HepG2 (cell line): Measurements from ENCODE around the gene GALNT17. TPM values are rescaled to one million over a fixed set of nuclear protein-coding genes. Genes with fewer than 3 reads are reported as not detected.

Source experiments
- ATAC-seq: fragments of 200-7000 bp; cut with Tn5 transposase; 3 replicates; pipeline ENCODE4 v1.9.1; 2020; ENCODE audit warnings: mild to moderate bottlenecking, moderate library complexity
- BruUV-seq: library from RNA; stranded (reverse); fragments of 400-500 nt; replicated peaks from 2 replicates; lab custom pipeline; 2021; lab: Mats Ljungman, UMichigan
- CTCF ChIA-PET: fragments of 300-600 bp; formaldehyde crosslinking; extraction: SDS; loops from one replicate; lab custom pipeline; 2021; ENCODE audit warnings: low total read pairs, inconsistent platforms, low intra/inter-chr PET ratio; lab: Yijun Ruan, JAX
- POLR2A ChIA-PET: fragments of 350-600 bp; sonication (Branson Sonifier 250); formaldehyde crosslinking; loops from one replicate; lab custom pipeline; 2020; ENCODE audit warnings: antibody characterized with exemption, inconsistent platforms; lab: Yijun Ruan, JAX
- DNase-seq: peaks from one replicate; pipeline ENCODE4 v3.0.0-alpha.2; 2015; ENCODE audit warnings: low spot score
- FAIRE-seq: peaks from 3 replicates; lab custom pipeline; 2011; peaks lifted over from hg19 to GRCh38; lab: Jason Lieb, UNC
- H2AFZ ChIP-seq: one replicate; pipeline ENCODE4 v1.6.1; 2011; ENCODE audit warnings: low read length, inconsistent platforms
- H3K27ac ChIP-seq: fragments of 300-600 bp; 3 replicates; pipeline ENCODE4 v1.8.0; 2011; ENCODE audit warnings: mixed run types, mild to moderate bottlenecking, mixed read lengths, low read length, inconsistent platforms; ENCODE audit not compliant: insufficient read depth; ENCODE audit errors: extremely low read length
- H3K27me3 ChIP-seq, 2 experiments: fragments of 200-600 bp in 1 of 2; 2 replicates in 1 of 2; 3 replicates in 1 of 2; pipeline versions ENCODE4 v1.6.0 to v1.8.0; 2011; ENCODE audit warnings: low read length in 2 of 2, mild to moderate bottlenecking in 2 of 2, moderate library complexity in 2 of 2, inconsistent platforms in 1 of 2; ENCODE audit not compliant: insufficient read depth in 2 of 2, control insufficient read depth in 1 of 2
- H3K36me3 ChIP-seq, 2 experiments: fragments of 200-600 bp in 1 of 2; replicated peaks in 1 of 2; 2 replicates in 1 of 2; 3 replicates in 1 of 2; pipeline versions ENCODE4 v1.5.1 to v1.8.0; 2011; ENCODE audit warnings: low read length in 2 of 2, inconsistent platforms in 1 of 2; ENCODE audit not compliant: insufficient read depth in 2 of 2, control insufficient read depth in 1 of 2
- H3K4me1 ChIP-seq: 2 replicates; pipeline ENCODE4 v1.5.1; 2012; ENCODE audit warnings: low read length, inconsistent platforms; ENCODE audit not compliant: insufficient read depth
- H3K4me2 ChIP-seq: 2 replicates; pipeline ENCODE4 v1.6.0; 2011; ENCODE audit warnings: low read depth, low read length, inconsistent platforms
- H3K4me3 ChIP-seq, 3 experiments: fragments of 200-600 bp in 1 of 3; sonication (generic), shearing (Covaris generic) in 1 of 3; replicated peaks in 1 of 3; 2 replicates each; pipeline ENCODE4 v1.5.1; 2011 to 2016; ENCODE audit warnings: low read length in 3 of 3, inconsistent platforms in 2 of 3, low read depth in 2 of 3, mild to moderate bottlenecking in 2 of 3, control low read depth in 1 of 3, mixed read lengths in 1 of 3; ENCODE audit not compliant: insufficient read depth in 1 of 3
- H3K79me2 ChIP-seq: one replicate; pipeline ENCODE4 v1.6.1; 2011; ENCODE audit warnings: low read length, inconsistent platforms; ENCODE audit not compliant: insufficient read depth
- H3K9ac ChIP-seq: 2 replicates; pipeline ENCODE4 v1.6.0; 2011; ENCODE audit warnings: mild to moderate bottlenecking, low read depth, low read length, inconsistent platforms; ENCODE audit not compliant: insufficient read depth
- H3K9me3 ChIP-seq: 2 replicates; pipeline ENCODE4 v1.5.1; 2012; ENCODE audit warnings: mild to moderate bottlenecking, low read length
- H4K20me1 ChIP-seq: 2 replicates; pipeline ENCODE4 v1.6.0; 2011; ENCODE audit warnings: inconsistent platforms, mild to moderate bottlenecking, low read length, moderate library complexity; ENCODE audit not compliant: insufficient read depth
- ADNP ChIP-seq: sonication (generic); formaldehyde crosslinking; IDR thresholded peaks from 2 replicates; pipeline ENCODE4 v1.4.0; 2020; ENCODE audit warnings: missing genetic modification reagents
- ELF4 ChIP-seq: sonication (generic); formaldehyde crosslinking; IDR thresholded peaks from 2 replicates; pipeline ENCODE4 v1.5.0; 2020; ENCODE audit warnings: missing genetic modification reagents, mild to moderate bottlenecking, moderate library complexity, borderline replicate concordance
- FOXK1 ChIP-seq: sonication (generic); formaldehyde crosslinking; IDR thresholded peaks from 2 replicates; pipeline ENCODE4 v1.4.0; 2020; ENCODE audit warnings: low read depth, missing genetic modification reagents, borderline replicate concordance
- HIVEP1 ChIP-seq: sonication (generic); formaldehyde crosslinking; IDR thresholded peaks from 2 replicates; pipeline ENCODE4 v1.4.0; 2020; ENCODE audit warnings: mild to moderate bottlenecking, missing genetic modification reagents
- HOXA3 ChIP-seq: sonication (generic); formaldehyde crosslinking; IDR thresholded peaks from 2 replicates; pipeline ENCODE4 v1.5.0; 2020; ENCODE audit warnings: missing genetic modification reagents
- KLF13 ChIP-seq: sonication (generic); formaldehyde crosslinking; IDR thresholded peaks from 2 replicates; pipeline ENCODE4 v1.4.0; 2020; ENCODE audit warnings: mild to moderate bottlenecking, missing genetic modification reagents
- NAIF1 ChIP-seq: sonication (generic); formaldehyde crosslinking; IDR thresholded peaks from 2 replicates; pipeline ENCODE4 v1.5.0; 2020; ENCODE audit warnings: mild to moderate bottlenecking, missing genetic modification reagents, borderline replicate concordance
- PTBP1 ChIP-seq: fragments of 200-400 bp; formaldehyde crosslinking; IDR thresholded peaks from 2 replicates; pipeline ENCODE4 v1.6.1; 2018; ENCODE audit warnings: low read length, low read depth; ENCODE audit not compliant: poor library complexity, severe bottlenecking
- RCOR2 ChIP-seq: IDR thresholded peaks from 2 replicates; pipeline ENCODE4 v1.6.1; 2016; ENCODE audit warnings: missing biosample characterization, missing genetic modification reagents
- RXRA ChIP-seq: sonication (generic); formaldehyde crosslinking; IDR thresholded peaks from 2 replicates; pipeline ENCODE4 v1.5.1; 2020; ENCODE audit warnings: missing genetic modification reagents
- SSRP1 ChIP-seq: IDR thresholded peaks from 2 replicates; pipeline ENCODE4 v1.6.1; 2016; ENCODE audit warnings: control low read depth
- ZNF331 ChIP-seq: sonication (generic); formaldehyde crosslinking; IDR thresholded peaks from 2 replicates; pipeline ENCODE4 v1.4.0; 2020; ENCODE audit warnings: missing genetic modification reagents
- ZNF530 ChIP-seq: sonication (generic); formaldehyde crosslinking; IDR thresholded peaks from 2 replicates; pipeline ENCODE4 v1.5.0; 2020; ENCODE audit warnings: low read depth, mild to moderate bottlenecking, missing genetic modification reagents
- ZNF629 ChIP-seq: sonication (generic); formaldehyde crosslinking; conservative IDR thresholded peaks from 2 replicates; pipeline ENCODE4 v1.5.0; 2020; ENCODE audit warnings: missing genetic modification reagents
- WGBS: methylation state at CpG from one replicate; pipeline ENCODE4 v1.1.6; 2017; ENCODE audit warnings: low lambda C conversion rate; 5-methylcytosine and 5-hydroxymethylcytosine counted together
- in situ Hi-C: cut with HindIII; loops from 2 replicates; pipeline ENCODE4 v1.10.0; 2017; ENCODE audit warnings: low pct_unique_long_range_greater_than_20kb; ENCODE audit not compliant: extremely low pct_ligation_motif_present
- intact Hi-C: fragments of 100-400 bp; cut with micrococcal nuclease; formaldehyde crosslinking; loops from one replicate; pipeline ENCODE4 v1.10.0; 2022; ENCODE audit not compliant: unreplicated experiment
- polyA plus RNA-seq, 8 experiments: library from polyadenylated mRNA; depleted of rRNA in 3 of 8; stranded (reverse) in 7 of 8; unstranded in 1 of 8; fragments of >200 nt; fragmentation: Illumina TruSeq in 4 of 8; extraction: Trizol in 4 of 8; gene quantifications; 2 replicates each; pipeline versions ENCODE4 v1.2.1 to v1.2.3, GENCODE V29; 2011 to 2016; ENCODE audit warnings: low read depth in 4 of 8, missing spikeins in 1 of 8, mixed read lengths in 1 of 8; ENCODE audit not compliant: insufficient read depth in 1 of 8
- total RNA-seq, 5 experiments: library from RNA; depleted of rRNA; stranded (reverse); fragments of >200 nt; fragmentation: Illumina TruSeq; extraction: Trizol; gene quantifications; 2 replicates each; pipeline ENCODE4 v1.2.3, GENCODE V29; 2016; ENCODE audit warnings: low read depth in 1 of 5
- TF ChIP-seq, protein P1 (sequence below): conservative IDR thresholded peaks from 2 replicates; pipeline ENCODE4 v1.6.1; 2018; ENCODE audit warnings: missing genetic modification reagents
- TF ChIP-seq, protein P2 (sequence below): sonication (generic); formaldehyde crosslinking; IDR thresholded peaks from 2 replicates; pipeline ENCODE4 v1.4.0; 2020; ENCODE audit warnings: missing genetic modification reagents, mild to moderate bottlenecking, borderline replicate concordance

Gene GALNT17
- total and polyA plus RNA-seq, 2 of the 13 experiments (the other 11 are each of a cell fraction or from before 2014, with no cell fraction given): not detected

DNA sequence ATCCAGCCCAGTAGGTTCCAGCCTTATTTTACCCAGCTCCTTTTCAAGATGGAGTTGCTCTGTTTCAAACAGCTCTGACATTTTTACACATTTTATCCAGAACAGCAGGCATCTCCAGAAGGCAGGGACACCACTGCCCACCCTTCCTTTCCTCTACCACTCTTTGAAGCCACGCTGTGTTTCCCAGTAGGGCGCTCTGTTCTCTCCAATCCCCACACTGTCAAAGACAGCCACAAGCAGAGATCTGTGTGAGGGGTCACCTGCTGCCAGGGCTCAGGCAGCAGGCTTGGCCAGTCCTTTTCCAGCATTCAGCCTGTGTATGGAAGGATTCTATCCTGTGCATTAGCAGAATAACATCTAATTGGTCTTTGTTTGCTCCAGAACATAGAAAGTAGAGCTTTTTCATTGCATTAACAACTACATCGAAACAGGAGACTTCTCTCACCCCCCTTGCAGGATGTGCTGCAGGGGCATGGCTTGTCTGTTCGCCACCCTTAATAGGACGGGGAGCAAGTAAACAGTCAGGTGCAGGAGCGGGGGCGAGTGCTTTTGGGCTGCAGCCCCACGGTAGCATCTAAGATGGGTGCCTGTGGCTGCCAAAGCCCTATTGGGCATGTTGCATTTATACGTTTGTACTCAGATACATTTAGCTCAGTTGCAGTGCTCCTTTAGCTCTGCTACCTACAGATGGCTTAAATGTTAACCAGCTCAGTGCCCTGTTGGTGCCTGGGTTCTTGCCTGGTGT is 326.1 kb downstream of the GALNT17 start:
- intact Hi-C loops: no loop called here
- no peak overlapping the region for H3K4me2 ChIP-seq
- POLR2A ChIA-PET: no interaction called here
- H3K79me2 ChIP-seq: no peaks in the 10 kb centered on the region
- no peak for TF ChIP-seq RXRA (CRISPR knock-in tag)
- TF ChIP-seq NAIF1 (CRISPR knock-in tag): no peak
- no peak for TF ChIP-seq ADNP (CRISPR knock-in tag)
- no peak for TF ChIP-seq PTBP1
- no peak for TF ChIP-seq SSRP1 (CRISPR knock-in tag)
- TF ChIP-seq ELF4 (CRISPR knock-in tag): no peak
- TF ChIP-seq HOXA3 (CRISPR knock-in tag): no peak
- TF ChIP-seq KLF13 (CRISPR knock-in tag): no peak
- TF ChIP-seq FOXK1 (CRISPR knock-in tag): no peak
- TF ChIP-seq, all 625 proteins: peak for 0
- Histone ChIP-seq H3K27ac (no peak overlapping the region), H2AFZ (no peak overlapping the region), H3K9me3 (peaks cover 5% of the 10 kb centered on the region; the same call in 1 of the 2 replicates), H3K9ac (no peak overlapping the region), H3K27me3 (peaks cover 0 to 6% of the 10 kb centered on the region in 2 experiments; a peak in 1 of 5 replicates), H4K20me1 (no peaks in the 10 kb centered on the region), H3K36me3 (no peaks in the 10 kb centered on the region), H3K4me1 (no peaks in the 10 kb centered on the region), H3K4me3 (no peak overlapping the region)
- CTCF ChIA-PET: no interaction called here
- ATAC-seq: no peak
- FAIRE-seq: no peak
- WGBS: 5% methylated on average over 5 of the region's 9 CpGs
- in situ Hi-C loops: no loop called here
- no TSS peak for BruUV-seq
- DNase-seq: no peak

DNA sequence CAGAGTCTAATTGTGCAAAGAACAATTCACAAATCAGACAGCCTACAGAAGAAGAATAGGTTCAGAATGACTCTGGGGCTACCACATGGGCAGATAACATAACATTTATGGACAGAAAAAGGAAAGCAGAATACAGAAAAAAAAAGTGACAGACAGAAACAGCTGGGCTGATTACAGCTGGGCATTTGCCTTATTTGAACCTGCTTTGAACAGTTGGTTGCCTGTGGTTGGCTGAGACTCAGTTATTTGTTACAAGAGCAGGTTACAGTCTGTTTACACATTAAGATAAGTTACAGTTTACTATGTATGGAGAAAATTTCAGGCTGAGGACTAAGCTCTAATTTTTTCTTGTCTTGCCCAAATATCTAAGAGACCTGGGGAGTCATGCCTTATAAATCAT is 327.2 kb downstream of the GALNT17 start:
- no TSS peak for BruUV-seq
- Histone ChIP-seq H4K20me1 (no peaks in the 10 kb centered on the region), H3K36me3 (no peaks in the 10 kb centered on the region), H3K9me3 (peaks cover 5% of the 10 kb centered on the region; the same call in 1 of the 2 replicates), H3K27ac (no peak overlapping the region), H3K27me3 (peaks cover 0 to 6% of the 10 kb centered on the region in 2 experiments; a peak in 1 of 5 replicates), H3K79me2 (no peaks in the 10 kb centered on the region), H3K4me2 (no peak overlapping the region), H3K9ac (no peak overlapping the region), H3K4me3 (no peak overlapping the region), H3K4me1 (no peaks in the 10 kb centered on the region), H2AFZ (no peak overlapping the region)
- ChIA-PET CTCF (no interaction called here), POLR2A (no interaction called here)
- no peak for DNase-seq
- no peak for ATAC-seq
- no peak for FAIRE-seq
- intact Hi-C loops (no loop called here), in situ Hi-C loops (no loop called here)
- TF ChIP-seq RCOR2 (CRISPR knock-in tag) (no peak), ZNF331 (no peak), ZNF629 (CRISPR knock-in tag) (no peak), HIVEP1 (CRISPR knock-in tag) (no peak), ZNF530 (CRISPR knock-in tag) (no peak), NAIF1 (CRISPR knock-in tag) (no peak)
- TF ChIP-seq, protein P1, sequence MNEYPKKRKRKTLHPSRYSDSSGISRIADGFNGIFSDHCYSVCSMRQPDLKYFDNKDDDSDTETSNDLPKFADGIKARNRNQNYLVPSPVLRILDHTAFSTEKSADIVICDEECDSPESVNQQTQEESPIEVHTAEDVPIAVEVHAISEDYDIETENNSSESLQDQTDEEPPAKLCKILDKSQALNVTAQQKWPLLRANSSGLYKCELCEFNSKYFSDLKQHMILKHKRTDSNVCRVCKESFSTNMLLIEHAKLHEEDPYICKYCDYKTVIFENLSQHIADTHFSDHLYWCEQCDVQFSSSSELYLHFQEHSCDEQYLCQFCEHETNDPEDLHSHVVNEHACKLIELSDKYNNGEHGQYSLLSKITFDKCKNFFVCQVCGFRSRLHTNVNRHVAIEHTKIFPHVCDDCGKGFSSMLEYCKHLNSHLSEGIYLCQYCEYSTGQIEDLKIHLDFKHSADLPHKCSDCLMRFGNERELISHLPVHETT (CRISPR knock-in tag): no peak
- TF ChIP-seq, protein P2, sequence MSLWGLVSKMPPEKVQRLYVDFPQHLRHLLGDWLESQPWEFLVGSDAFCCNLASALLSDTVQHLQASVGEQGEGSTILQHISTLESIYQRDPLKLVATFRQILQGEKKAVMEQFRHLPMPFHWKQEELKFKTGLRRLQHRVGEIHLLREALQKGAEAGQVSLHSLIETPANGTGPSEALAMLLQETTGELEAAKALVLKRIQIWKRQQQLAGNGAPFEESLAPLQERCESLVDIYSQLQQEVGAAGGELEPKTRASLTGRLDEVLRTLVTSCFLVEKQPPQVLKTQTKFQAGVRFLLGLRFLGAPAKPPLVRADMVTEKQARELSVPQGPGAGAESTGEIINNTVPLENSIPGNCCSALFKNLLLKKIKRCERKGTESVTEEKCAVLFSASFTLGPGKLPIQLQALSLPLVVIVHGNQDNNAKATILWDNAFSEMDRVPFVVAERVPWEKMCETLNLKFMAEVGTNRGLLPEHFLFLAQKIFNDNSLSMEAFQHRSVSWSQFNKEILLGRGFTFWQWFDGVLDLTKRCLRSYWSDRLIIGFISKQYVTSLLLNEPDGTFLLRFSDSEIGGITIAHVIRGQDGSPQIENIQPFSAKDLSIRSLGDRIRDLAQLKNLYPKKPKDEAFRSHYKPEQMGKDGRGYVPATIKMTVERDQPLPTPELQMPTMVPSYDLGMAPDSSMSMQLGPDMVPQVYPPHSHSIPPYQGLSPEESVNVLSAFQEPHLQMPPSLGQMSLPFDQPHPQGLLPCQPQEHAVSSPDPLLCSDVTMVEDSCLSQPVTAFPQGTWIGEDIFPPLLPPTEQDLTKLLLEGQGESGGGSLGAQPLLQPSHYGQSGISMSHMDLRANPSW: no peak
